NB4 (cell line): ENCODE results near the gene PCDHB1.

Experiments
- DNase-seq: peaks from one replicate; pipeline ENCODE4 v3.0.0; 2010; ENCODE audit warnings: low read depth
- H3K4me3 ChIP-seq: one replicate; pipeline ENCODE4 v1.5.1; 2011; ENCODE audit warnings: mild to moderate bottlenecking, low read depth, low read length, moderate library complexity
- CTCF ChIP-seq: IDR thresholded peaks from one replicate; pipeline ENCODE4 v1.5.1; 2012; ENCODE audit warnings: low read depth, low read length
- MAX ChIP-seq: IDR thresholded peaks from 2 replicates; pipeline ENCODE4 v1.6.1; 2011; ENCODE audit warnings: low read depth, low read length
- MYC ChIP-seq: IDR thresholded peaks from 2 replicates; pipeline ENCODE4 v1.6.1; 2011; ENCODE audit warnings: low read depth, low read length
- POLR2A ChIP-seq: IDR thresholded peaks from 2 replicates; pipeline ENCODE4 v1.6.1; 2011; ENCODE audit warnings: mild to moderate bottlenecking; ENCODE audit not compliant: insufficient read length; ENCODE audit errors: extremely low read depth

PCDHB1 gene

GRCh38 chr5:141031006-141031405 is 20.2 kb upstream of the PCDHB1 start:
- DNase-seq: no peak
- no peak overlapping the region for H3K4me3 ChIP-seq
- TF ChIP-seq MAX (no peak), CTCF (no peak), MYC (no peak), POLR2A (no peak)

- TF ChIP-seq POLR2A (no peak), MYC (no peak), MAX (no peak), CTCF (no peak)
- no peak overlapping the region for H3K4me3 ChIP-seq
- DNase-seq: no peak
These were observed 18.5 kb upstream of the PCDHB1 start for GRCh38 chr5:141032626-141033025.

- TF ChIP-seq MYC: no peak
- TF ChIP-seq CTCF: no peak
- no peak for TF ChIP-seq MAX
- TF ChIP-seq POLR2A: no peak
- DNase-seq: no peak
- no peak overlapping the region for H3K4me3 ChIP-seq
These were observed 12.1 kb upstream of the PCDHB1 start for GRCh38 chr5:141039061-141039460.

GRCh38 chr5:141039517-141039916 is 11.7 kb upstream of the PCDHB1 start:
- no peak overlapping the region for H3K4me3 ChIP-seq
- no peak for TF ChIP-seq POLR2A
- TF ChIP-seq MAX: no peak
- TF ChIP-seq CTCF: no peak
- DNase-seq: no peak

- H3K4me3 ChIP-seq: no peak overlapping the region
- TF ChIP-seq MYC: no peak
- no peak for TF ChIP-seq POLR2A
- no peak for TF ChIP-seq MAX
- no peak for TF ChIP-seq CTCF
- no peak for DNase-seq
These were observed 10.9 kb upstream of the PCDHB1 start for GRCh38 chr5:141040093-141040770.

GRCh38 chr5:141040771-141041426 is 10.3 kb upstream of the PCDHB1 start:
- peak; percentile 52 for TF ChIP-seq CTCF
- 0 out of 2 replicates have a peak, but pooled peaks have one; percentile 27 for TF ChIP-seq MAX
- no peak for TF ChIP-seq MYC
- no peak for TF ChIP-seq POLR2A
- H3K4me3 ChIP-seq: no peak overlapping the region

More at GRCh38 chr5:141040771-141041426, 10.3 kb upstream of the PCDHB1 start:
- DNase-seq: peak; percentile 87
